GM12892 (cell line): ENCODE data around the gene TMEM107. TPM values are rescaled to one million over a fixed set of nuclear protein-coding genes. Genes with fewer than 3 reads are reported as not detected.
"Not testable (repeated sequence)": the region's sequence is repeated elsewhere in the genome, so short reads cannot be mapped to it uniquely, and the experiment has no call there.

Source experiments
- DNase-seq: peaks from one replicate; pipeline ENCODE4 v3.0.0; 2011; ENCODE audit not compliant: insufficient read length
- FAIRE-seq: peaks from 2 replicates; lab custom pipeline; 2011; peaks lifted over from hg19 to GRCh38; lab: Jason Lieb, UNC
- POLR2A ChIP-seq: IDR thresholded peaks from 2 replicates; pipeline ENCODE4 v1.6.1; 2011; ENCODE audit warnings: low read depth, low read length, control low read depth
- POLR2AphosphoS5 ChIP-seq: IDR thresholded peaks from 2 replicates; pipeline ENCODE4 v1.6.1; 2011; ENCODE audit warnings: low read depth, low read length, control low read depth
- TAF1 ChIP-seq: IDR thresholded peaks from 2 replicates; pipeline ENCODE4 v1.6.1; 2011; ENCODE audit warnings: low read depth, mild to moderate bottlenecking, control low read depth, low read length, borderline replicate concordance
- polyA plus RNA-seq: library from polyadenylated mRNA; unstranded; fragments of >200 nt; gene quantifications from one replicate; pipeline ENCODE4 v1.2.1, GENCODE V29; 2012; ENCODE audit warnings: missing spikeins, inconsistent platforms; ENCODE audit not compliant: missing spikeins

Gene TMEM107
- 22.7 TPM for polyA plus RNA-seq

DNA sequence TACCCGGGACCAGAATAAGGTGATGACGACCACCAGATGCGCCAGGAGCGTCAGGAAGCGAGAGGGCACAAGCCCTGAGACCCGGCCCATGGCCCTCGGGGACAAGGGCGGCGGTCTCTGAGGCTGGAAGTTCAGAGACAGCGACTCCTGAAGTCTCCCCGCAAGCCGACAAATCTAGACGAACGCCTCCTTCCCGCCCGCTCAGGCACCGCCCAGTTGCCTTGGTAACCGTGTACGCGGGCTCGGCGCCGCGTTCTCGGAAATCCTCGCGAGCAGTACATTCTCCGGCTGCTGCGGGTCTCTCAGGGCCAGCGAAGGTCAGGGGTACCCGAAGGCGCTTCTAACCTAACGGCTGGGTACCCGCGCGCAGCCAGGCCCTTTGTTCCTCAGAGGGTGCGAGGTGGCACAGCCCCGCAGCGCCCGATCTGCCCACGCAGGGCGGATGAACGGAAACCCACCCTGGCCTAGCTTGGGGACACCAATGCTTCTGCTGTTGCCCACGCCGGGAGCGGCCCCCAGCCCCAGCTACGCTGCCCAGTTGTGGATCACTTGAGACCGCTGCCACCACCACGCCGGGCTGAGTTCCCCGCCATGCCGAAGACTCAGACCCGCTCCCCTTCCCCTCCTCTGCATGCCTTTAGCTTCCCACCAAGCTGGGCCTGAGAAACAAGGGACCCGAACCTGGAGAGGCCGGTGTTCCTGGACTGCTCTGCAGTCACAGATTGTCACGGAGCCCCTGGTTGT is at the start of gene TMEM107:
Gene TMEM107, minus strand, starts transcription at position 184 of the 744 bp plus-strand sequence. Its CDS starts 94 bp downstream, at position 90.
- FAIRE-seq: peak; percentile 87
- TF ChIP-seq POLR2A: peak; percentile 57; the same call in 1 of the 2 replicates
- no peak for TF ChIP-seq TAF1
- TF ChIP-seq POLR2AphosphoS5: peak; percentile 41; the same call in 1 of the 2 replicates
- peak; percentile 89 for DNase-seq

- DNase-seq (no peak), FAIRE-seq (no peak)
- TF ChIP-seq POLR2AphosphoS5 (peak; percentile 20; the same call in 1 of the 2 replicates), TAF1 (no peak)
These were observed 49.0 kb upstream of the TMEM107 start for GRCh38 chr17:8224891-8225812.

GRCh38 chr17:8223356-8224126 is 47.4 kb upstream of the TMEM107 start:
- DNase-seq (no peak), FAIRE-seq (peak; percentile 66)
- TF ChIP-seq TAF1 (no peak), POLR2AphosphoS5 (no peak), POLR2A (no peak)

DNA sequence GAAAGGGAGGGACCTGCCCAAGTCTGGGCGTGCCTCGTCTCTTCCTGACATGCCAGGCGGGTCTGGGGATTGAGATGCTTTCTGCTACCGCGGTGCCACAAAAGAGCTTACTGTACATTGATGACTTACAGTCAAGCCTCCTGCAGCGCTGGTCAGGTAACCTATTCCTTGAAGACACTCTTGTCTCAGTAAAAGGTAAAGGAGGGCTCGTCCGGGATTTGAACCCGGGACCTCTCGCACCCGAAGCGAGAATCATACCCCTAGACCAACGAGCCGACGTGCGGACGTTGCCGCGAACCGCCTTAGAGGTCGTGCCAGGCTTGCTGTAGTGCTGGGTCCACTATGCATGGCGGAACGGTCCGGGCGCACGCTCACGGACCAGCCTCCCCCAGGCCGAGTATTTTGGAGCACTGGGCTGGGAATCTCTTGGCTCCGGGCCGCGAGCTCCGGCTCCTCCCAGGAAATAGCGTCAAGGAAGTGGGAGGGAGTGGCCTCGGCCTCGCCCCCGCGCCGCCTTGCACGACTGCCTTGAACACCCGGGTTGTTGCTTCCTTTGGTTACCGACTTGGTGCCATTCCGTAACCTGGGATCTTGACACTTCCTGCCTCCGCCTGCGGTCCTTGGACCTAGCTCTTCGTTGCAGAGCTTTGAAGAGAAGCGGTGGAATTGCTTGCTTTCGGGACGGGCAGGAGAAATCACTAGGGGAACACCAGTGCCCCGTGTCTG is 46.6 kb upstream of the TMEM107 start:
- TF ChIP-seq POLR2A (peak; percentile 84), TAF1 (peak; percentile 84), POLR2AphosphoS5 (peak; percentile 84)
- FAIRE-seq (no peak), DNase-seq (no peak)

GRCh38 chr17:8222380-8222629 is 46.1 kb upstream of the TMEM107 start:
- no peak for TF ChIP-seq TAF1
- no peak for TF ChIP-seq POLR2A
- TF ChIP-seq POLR2AphosphoS5: no peak
- DNase-seq (no peak), FAIRE-seq (no peak)

DNA sequence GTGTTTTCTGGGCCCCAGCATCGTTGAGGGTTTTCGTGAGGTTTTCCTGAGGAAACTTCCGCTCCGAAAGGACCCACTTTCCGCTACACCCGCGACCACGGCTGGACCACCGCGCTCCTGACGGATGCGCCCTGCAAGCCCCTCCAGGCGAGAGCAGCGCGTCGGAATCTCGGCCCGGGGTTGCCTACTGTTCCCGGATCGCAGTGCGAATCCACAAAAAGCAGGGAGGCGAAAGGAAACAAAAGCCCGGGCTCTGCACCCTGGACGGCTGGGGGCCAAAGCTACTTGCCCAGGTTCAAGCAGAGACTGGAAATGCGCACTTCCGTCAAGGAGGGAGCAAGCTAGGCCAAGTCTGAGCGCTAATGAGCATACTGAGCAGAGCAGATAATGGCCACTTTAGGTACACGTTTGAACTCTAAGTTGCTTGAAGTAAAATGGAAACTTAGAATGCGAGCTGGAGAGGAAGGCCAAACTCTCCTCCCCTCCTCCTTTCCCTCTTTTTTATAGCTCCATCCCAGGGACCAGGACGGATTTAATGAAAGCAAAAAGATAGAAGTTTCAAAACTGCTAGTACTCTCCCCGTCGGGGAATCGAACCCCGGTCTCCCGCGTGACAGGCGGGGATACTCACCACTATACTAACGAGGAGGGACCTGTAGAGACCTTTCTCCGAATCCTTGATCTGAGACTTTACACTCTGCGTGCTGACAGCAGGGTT is 45.6 kb upstream of the TMEM107 start:
- TF ChIP-seq POLR2A: peak; percentile 33; the same call in 1 of the 2 replicates
- TF ChIP-seq TAF1: no peak
- TF ChIP-seq POLR2AphosphoS5: 0 out of 2 replicates have a peak, but pooled peaks have one; percentile 36
- peak; percentile 87 for FAIRE-seq
- no peak for DNase-seq

DNA sequence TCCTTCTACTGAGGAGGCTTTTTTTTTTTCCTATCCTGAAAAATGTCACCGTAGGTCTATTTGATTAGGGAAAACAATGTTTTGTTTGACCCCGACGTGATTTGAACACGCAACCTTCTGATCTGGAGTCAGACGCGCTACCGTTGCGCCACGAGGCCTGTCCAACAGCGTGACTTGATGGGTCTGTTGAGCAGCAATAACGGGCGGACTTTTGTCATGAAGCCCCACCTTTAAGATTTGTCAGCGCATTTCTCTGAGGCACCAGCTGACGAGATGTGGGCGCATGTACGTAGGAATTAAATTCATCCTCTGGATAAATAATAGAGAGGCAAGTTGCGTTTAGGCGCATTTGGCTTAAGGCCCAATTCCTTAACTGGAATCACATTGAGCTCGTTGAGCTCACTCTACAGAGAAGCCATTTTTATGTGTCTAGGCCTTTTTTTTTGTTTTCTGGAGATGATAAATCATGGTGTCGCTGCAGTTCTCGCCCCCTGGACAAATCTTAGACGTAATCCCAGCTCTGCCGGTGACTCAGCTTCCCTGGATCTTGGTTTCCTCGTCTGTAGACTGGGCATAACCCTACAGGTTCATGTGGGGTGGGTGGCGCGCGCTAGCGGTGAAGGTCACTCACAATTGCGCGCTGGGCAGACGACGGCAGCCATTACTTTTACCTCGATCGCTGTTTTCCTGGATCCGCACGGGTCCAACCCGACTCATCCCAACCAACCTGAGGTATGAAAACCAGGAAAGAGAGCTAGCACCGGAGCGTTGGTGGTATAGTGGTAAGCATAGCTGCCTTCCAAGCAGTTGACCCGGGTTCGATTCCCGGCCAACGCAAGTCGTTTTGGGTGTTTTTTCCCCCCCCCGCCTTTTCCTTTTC is 44.8 kb upstream of the TMEM107 start:
- no peak for TF ChIP-seq TAF1
- no peak for DNase-seq
- FAIRE-seq: peak; percentile 69

DNA sequence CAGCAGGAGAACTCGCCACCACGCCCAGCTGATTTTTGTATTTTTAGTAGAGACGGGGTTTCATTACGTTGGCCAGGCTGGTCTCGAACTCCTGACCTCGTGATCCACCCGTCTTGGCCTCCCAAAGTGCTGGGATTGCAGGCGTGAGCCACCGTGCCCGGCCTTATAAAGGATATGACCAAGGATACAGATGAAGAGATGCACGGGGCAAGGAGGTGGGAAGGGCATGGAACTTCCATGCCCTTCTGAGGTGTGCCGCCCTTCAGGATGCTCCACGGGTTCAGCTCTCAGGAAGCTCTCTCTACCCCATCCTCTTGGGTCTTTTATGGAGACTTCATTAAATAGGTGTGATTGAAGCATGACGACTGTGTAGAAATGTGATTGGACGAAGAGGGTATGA is 37.8 kb upstream of the TMEM107 start:
- not testable (repeated sequence) for FAIRE-seq

DNA sequence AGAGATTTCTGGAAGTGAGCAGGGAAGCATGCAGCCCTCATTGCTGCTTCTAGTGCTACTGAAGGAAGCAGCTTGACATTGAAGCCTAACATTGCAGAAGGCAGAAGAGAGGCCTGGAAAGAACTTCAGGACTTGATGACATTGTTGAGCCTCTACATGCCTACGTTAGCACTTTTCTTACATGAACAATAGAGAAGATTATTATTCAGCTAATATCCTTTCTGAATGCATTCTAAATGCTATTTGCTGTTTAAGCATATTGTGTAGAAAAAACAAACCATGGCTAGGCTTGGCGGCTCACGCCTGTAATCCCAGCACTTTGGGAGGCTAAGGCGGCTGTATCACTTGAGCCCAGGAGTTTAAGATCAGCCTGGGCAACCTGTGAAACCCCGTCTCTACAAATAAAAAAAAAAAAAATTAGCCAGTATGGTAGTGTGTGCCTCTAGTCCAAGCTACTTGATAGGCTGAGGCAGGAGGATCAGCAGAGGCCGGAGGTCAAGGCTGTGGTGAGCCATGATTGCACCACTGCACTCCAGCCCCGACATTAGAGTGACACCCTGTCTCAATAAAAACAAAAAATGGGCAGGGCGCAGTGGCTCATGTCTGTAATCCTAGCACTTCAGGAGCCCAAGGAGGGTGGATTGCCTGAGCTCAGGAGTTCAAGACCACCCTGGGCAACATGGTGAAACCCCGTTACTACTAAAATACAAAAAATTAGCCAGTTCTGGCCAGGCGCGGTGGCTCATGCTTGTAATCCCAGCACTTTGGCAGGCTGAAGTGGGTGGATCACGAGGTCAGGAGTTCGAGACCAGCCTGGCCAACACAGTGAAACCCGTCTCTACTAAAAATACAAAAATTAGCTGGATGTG is 36.4 kb upstream of the TMEM107 start:
- TF ChIP-seq POLR2AphosphoS5: no peak
- no peak for TF ChIP-seq POLR2A
- TF ChIP-seq TAF1: no peak
- DNase-seq (no peak), FAIRE-seq (no peak)

More for the DNA sequence above, 37.8 kb upstream of the TMEM107 start:
- not testable (repeated sequence) for DNase-seq

DNA sequence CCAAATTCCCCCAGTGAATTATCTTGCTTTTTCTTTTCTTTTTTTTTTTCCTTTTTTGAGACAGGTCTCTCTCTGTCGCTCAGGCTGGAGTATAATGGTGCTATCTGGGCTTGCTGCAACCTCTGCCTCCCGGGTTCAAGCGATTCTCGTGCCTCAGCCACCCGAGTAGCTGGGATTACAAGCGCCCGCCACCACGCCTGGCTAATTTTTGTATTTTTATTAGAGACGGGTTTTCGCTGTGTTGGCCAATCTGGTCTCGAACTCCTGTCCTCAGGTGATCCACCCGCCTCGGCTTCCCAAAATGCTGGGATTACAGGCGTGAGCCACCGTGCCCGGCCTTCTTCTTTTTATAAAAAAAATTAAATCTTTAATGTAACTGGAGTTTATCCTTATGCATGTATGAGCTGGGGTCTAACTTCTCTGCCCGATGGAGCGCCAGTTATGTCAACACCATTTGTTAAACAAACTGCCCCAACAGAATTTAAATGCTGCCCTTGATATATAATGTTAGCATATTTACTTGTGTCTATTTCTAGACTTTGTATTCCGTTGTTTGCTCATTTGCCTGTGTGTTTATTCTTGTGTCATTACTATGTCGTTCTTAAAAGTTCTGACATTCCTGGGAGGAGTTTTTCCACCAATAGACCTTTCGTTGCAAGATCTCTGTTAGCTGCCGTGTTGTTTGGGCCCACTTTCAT is 34.7 kb upstream of the TMEM107 start:
- no peak for DNase-seq
- peak; percentile 57 for FAIRE-seq
- TF ChIP-seq POLR2A (no peak), POLR2AphosphoS5 (no peak), TAF1 (no peak)
